ENCODE data around the gene GAS7.

GAS7 gene

DNA sequence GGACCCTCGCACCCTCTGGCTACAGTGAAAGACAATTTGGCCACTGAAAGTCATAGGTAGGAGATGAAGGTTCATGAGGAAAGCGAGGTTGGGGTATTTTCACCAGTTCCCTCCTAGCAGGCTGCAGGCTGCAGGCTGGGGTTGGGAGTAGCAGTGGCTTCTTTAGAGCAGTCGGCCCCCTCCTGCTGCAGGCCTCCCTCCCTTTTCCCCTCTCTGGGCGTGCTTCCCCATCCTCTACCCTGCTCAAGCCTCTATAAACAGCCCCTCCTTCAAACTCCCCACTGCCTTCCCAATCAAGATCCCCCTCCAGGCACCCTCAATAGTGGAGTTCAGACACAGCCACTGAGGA lies 41.8 kb downstream of the GAS7 start:
- no peak overlapping the region for H3K4me3 ChIP-seq (ENCODE audit: control insufficient read depth, low read depth, low read length)
- TF ChIP-seq, protein P1, sequence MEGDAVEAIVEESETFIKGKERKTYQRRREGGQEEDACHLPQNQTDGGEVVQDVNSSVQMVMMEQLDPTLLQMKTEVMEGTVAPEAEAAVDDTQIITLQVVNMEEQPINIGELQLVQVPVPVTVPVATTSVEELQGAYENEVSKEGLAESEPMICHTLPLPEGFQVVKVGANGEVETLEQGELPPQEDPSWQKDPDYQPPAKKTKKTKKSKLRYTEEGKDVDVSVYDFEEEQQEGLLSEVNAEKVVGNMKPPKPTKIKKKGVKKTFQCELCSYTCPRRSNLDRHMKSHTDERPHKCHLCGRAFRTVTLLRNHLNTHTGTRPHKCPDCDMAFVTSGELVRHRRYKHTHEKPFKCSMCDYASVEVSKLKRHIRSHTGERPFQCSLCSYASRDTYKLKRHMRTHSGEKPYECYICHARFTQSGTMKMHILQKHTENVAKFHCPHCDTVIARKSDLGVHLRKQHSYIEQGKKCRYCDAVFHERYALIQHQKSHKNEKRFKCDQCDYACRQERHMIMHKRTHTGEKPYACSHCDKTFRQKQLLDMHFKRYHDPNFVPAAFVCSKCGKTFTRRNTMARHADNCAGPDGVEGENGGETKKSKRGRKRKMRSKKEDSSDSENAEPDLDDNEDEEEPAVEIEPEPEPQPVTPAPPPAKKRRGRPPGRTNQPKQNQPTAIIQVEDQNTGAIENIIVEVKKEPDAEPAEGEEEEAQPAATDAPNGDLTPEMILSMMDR (IDR thresholded peaks at IDR 0.05; ENCODE audit: control insufficient read depth, insufficient read depth, low read depth, low read length, missing control alignments): no peak

GRCh38 chr17:10156077-10156435 lies 42.4 kb downstream of the GAS7 start:
- DNase-seq (ENCODE audit: low read depth): no peak
- no peak overlapping the region for H3K4me3 ChIP-seq (ENCODE audit: control insufficient read depth, low read depth, low read length)
- TF ChIP-seq, protein P1 (IDR thresholded peaks at IDR 0.05; ENCODE audit: control insufficient read depth, insufficient read depth, low read depth, low read length, missing control alignments): no peak

More for the DNA sequence above, 41.8 kb downstream of the GAS7 start:
- DNase-seq (ENCODE audit: low read depth): no peak

- H3K4me3 ChIP-seq (ENCODE audit: control insufficient read depth, low read depth, low read length): no peak overlapping the region
- DNase-seq (ENCODE audit: low read depth): no peak
- TF ChIP-seq, protein P1 (IDR thresholded peaks at IDR 0.05; ENCODE audit: control insufficient read depth, insufficient read depth, low read depth, low read length, missing control alignments): no peak
These were observed 42.9 kb downstream of the GAS7 start for GRCh38 chr17:10155371-10156076.

GRCh38 chr17:10151667-10152496 lies 46.5 kb downstream of the GAS7 start:
- no peak for DNase-seq (ENCODE audit: low read depth)
- TF ChIP-seq, protein P1 (IDR thresholded peaks at IDR 0.05; ENCODE audit: control insufficient read depth, insufficient read depth, low read depth, low read length, missing control alignments): no peak
- no peak overlapping the region for H3K4me3 ChIP-seq (ENCODE audit: control insufficient read depth, low read depth, low read length)

- DNase-seq (ENCODE audit: low read depth): no peak
- H3K4me3 ChIP-seq (ENCODE audit: control insufficient read depth, low read depth, low read length): no peak overlapping the region
These were observed 48.6 kb downstream of the GAS7 start for GRCh38 chr17:10149573-10150399.

More at GRCh38 chr17:10149573-10150399, 48.6 kb downstream of the GAS7 start:
- TF ChIP-seq, protein P1 (IDR thresholded peaks at IDR 0.05; ENCODE audit: control insufficient read depth, insufficient read depth, low read depth, low read length, missing control alignments): no peak

Measured in AG09309 (cell line).